HG02759 (cell line): Measurements from ENCODE around the gene CSPG4.
A peak's percentile ranks its signal among the peaks of the same experiment; 100 is the strongest.
"Not testable (repeated sequence)": the region's sequence is repeated elsewhere in the genome, so short reads cannot be mapped to it uniquely, and the experiment has no call there.

ENCODE experiments used
- ATAC-seq: cut with Tn5 transposase; IDR thresholded peaks from one replicate; pipeline ENCODE4 v1.9.1; 2021; ENCODE audit warnings: mild to moderate bottlenecking, moderate library complexity; ENCODE audit not compliant: unreplicated experiment

Gene CSPG4

GRCh38 chr15:75650908-75651809 is 61.5 kb downstream of the CSPG4 start:
- ATAC-seq, result no peak

- ATAC-seq, result no peak
Observed at GRCh38 chr15:75649848-75650247, 62.8 kb downstream of the CSPG4 start.

- ATAC-seq, result no peak
Observed at GRCh38 chr15:75649045-75649761, 63.4 kb downstream of the CSPG4 start.

- ATAC-seq, result no peak
Observed at GRCh38 chr15:75648156-75649000, 64.3 kb downstream of the CSPG4 start.

- ATAC-seq, result no peak
Observed at GRCh38 chr15:75647370-75648155, 65.1 kb downstream of the CSPG4 start, which contains the start of gene SNX33. TSS of gene SNX33 (plus strand) at chr15:75647912. CDS start at chr15:75649103, 1,191 bp downstream.

GRCh38 chr15:75646944-75647364 is 65.7 kb downstream of the CSPG4 start:
- no peak for ATAC-seq

GRCh38 chr15:75646112-75646943 is 66.3 kb downstream of the CSPG4 start:
- no peak for ATAC-seq

GRCh38 chr15:75644376-75644775 is 68.3 kb downstream of the CSPG4 start:
- ATAC-seq, result no peak

- ATAC-seq, result no peak
Observed at GRCh38 chr15:75641603-75642002, 71.0 kb downstream of the CSPG4 start.

- ATAC-seq, result no peak
Observed at GRCh38 chr15:75641179-75641503, 71.5 kb downstream of the CSPG4 start.

GRCh38 chr15:75640483-75641178 is 72.0 kb downstream of the CSPG4 start:
- ATAC-seq, result peak; percentile 36

- ATAC-seq, result peak; percentile 95
Observed at GRCh38 chr15:75639709-75640482, 72.8 kb downstream of the CSPG4 start, which contains the start of gene IMP3. TSS of gene IMP3 (minus strand) at chr15:75640224. CDS start at chr15:75640168, 56 bp downstream.

- ATAC-seq, result no peak
Observed at GRCh38 chr15:75639191-75639708, 73.4 kb downstream of the CSPG4 start.

GRCh38 chr15:75637245-75638009 is 75.2 kb downstream of the CSPG4 start:
- no peak for ATAC-seq

- ATAC-seq, result no peak
Observed at GRCh38 chr15:75636026-75636425, 76.6 kb downstream of the CSPG4 start.

- ATAC-seq, result not testable (repeated sequence)
Observed at GRCh38 chr15:75633922-75634321, 78.7 kb downstream of the CSPG4 start.

- no peak for ATAC-seq
Observed at GRCh38 chr15:75631935-75632334, 80.7 kb downstream of the CSPG4 start.
